Central memory CD8-positive, alpha-beta T cell (primary cell): Measurements from ENCODE around the gene ARAF.
"Not testable (repeated sequence)": the region's sequence is repeated elsewhere in the genome, so short reads cannot be mapped to it uniquely, and the experiment has no call there.

ENCODE experiments used
- ATAC-seq: fragments of 150-1000 bp; cut with Tn5 transposase; replicated peaks from 2 replicates; pipeline ENCODE4 v1.10.0; 2022; ENCODE audit warnings: mild to moderate bottlenecking, moderate FRiP score, moderate number of reproducible peaks; ENCODE audit not compliant: poor library complexity, severe bottlenecking; ENCODE audit errors: extremely low read depth
- DNase-seq, 2 donors: peaks; one replicate each; pipeline ENCODE4 v3.0.0; 2021; ENCODE audit warnings: low spot score in 2 of 2
- H3K27ac Mint-ChIP-seq: one replicate; pipeline ENCODE4 v1.8.0; 2022; ENCODE audit warnings: low read depth, mild to moderate bottlenecking, moderate library complexity, mixed read lengths
- H3K27me3 Mint-ChIP-seq: one replicate; pipeline ENCODE4 v1.8.0; 2022; ENCODE audit warnings: mixed read lengths
- H3K36me3 Mint-ChIP-seq: one replicate; pipeline ENCODE4 v1.8.0; 2022; ENCODE audit warnings: mild to moderate bottlenecking, moderate library complexity, mixed read lengths; ENCODE audit not compliant: insufficient read depth
- H3K4me1 Mint-ChIP-seq: one replicate; pipeline ENCODE4 v1.8.0; 2022; ENCODE audit warnings: mixed read lengths
- H3K4me3 Mint-ChIP-seq: one replicate; pipeline ENCODE4 v1.8.0; 2022; ENCODE audit warnings: mild to moderate bottlenecking, moderate library complexity, mixed read lengths
- H3K9me3 Mint-ChIP-seq: one replicate; pipeline ENCODE4 v1.8.0; 2022; ENCODE audit warnings: mixed read lengths

The ARAF gene

GRCh38 chrX:47560934-47561658, at the start of gene ARAF:
ARAF (plus strand) TSS chrX:47561205; CDS start chrX:47562968, 1,763 bp downstream.
- H3K27ac Mint-ChIP-seq = peak within 1 kb of the TSS; percentile 94
- H3K4me3 Mint-ChIP-seq = peak within 1 kb of the TSS; percentile 78
- no peaks in the 10 kb centered on the region for H3K27me3 Mint-ChIP-seq
- no peaks in the 10 kb centered on the region for H3K9me3 Mint-ChIP-seq
- peaks cover 30% of the 10 kb centered on the region for H3K4me1 Mint-ChIP-seq
- ATAC-seq = peak; percentile 90
- peak; percentile 84 to 95 for DNase-seq
- H3K36me3 Mint-ChIP-seq = peaks cover 32% of the 10 kb centered on the region

GRCh38 chrX:47512383-47512782, 48.6 kb upstream of the ARAF start:
- not testable (repeated sequence) for H3K9me3 Mint-ChIP-seq, H3K27ac Mint-ChIP-seq, H3K27me3 Mint-ChIP-seq, ATAC-seq, H3K4me1 Mint-ChIP-seq, DNase-seq, H3K36me3 Mint-ChIP-seq
- H3K4me3 Mint-ChIP-seq = peak overlapping the region; percentile 86

- not testable (repeated sequence) for H3K9me3 Mint-ChIP-seq, DNase-seq, H3K4me1 Mint-ChIP-seq, H3K27me3 Mint-ChIP-seq, H3K36me3 Mint-ChIP-seq
- ATAC-seq = peak; percentile 83
- Mint-ChIP-seq H3K4me3 (peak overlapping the region; percentile 86), H3K27ac (peak overlapping the region; percentile 33)
These were observed 47.7 kb upstream of the ARAF start for GRCh38 chrX:47513034-47513965.

GRCh38 chrX:47514533-47515235, 46.3 kb upstream of the ARAF start:
- DNase-seq = no peak
- H3K27ac Mint-ChIP-seq = peak overlapping the region; percentile 33

GRCh38 chrX:47515941-47516665, 44.9 kb upstream of the ARAF start:
- no peaks in the 10 kb centered on the region for H3K27me3 Mint-ChIP-seq
- no peak overlapping the region for H3K4me3 Mint-ChIP-seq
- H3K9me3 Mint-ChIP-seq = no peaks in the 10 kb centered on the region
- peaks cover 4% of the 10 kb centered on the region for H3K36me3 Mint-ChIP-seq
- peaks cover 8% of the 10 kb centered on the region for H3K4me1 Mint-ChIP-seq
- ATAC-seq = no peak
- DNase-seq = no peak
- no peak overlapping the region for H3K27ac Mint-ChIP-seq

More at GRCh38 chrX:47514533-47515235, 46.3 kb upstream of the ARAF start:
- H3K27me3 Mint-ChIP-seq = no peaks in the 10 kb centered on the region
- H3K9me3 Mint-ChIP-seq = no peaks in the 10 kb centered on the region
- ATAC-seq = no peak
- H3K36me3 Mint-ChIP-seq = peaks cover 4% of the 10 kb centered on the region
- peak overlapping the region; percentile 86 for H3K4me3 Mint-ChIP-seq
- H3K4me1 Mint-ChIP-seq = peaks cover 8% of the 10 kb centered on the region

- no peaks in the 10 kb centered on the region for H3K27me3 Mint-ChIP-seq
- no peaks in the 10 kb centered on the region for H3K9me3 Mint-ChIP-seq
- H3K4me3 Mint-ChIP-seq = no peak overlapping the region
- peaks cover 4% of the 10 kb centered on the region for H3K36me3 Mint-ChIP-seq
- ATAC-seq = no peak
- no peak for DNase-seq
- H3K4me1 Mint-ChIP-seq = peaks cover 8% of the 10 kb centered on the region
- H3K27ac Mint-ChIP-seq = no peak overlapping the region
These were observed 42.9 kb upstream of the ARAF start for GRCh38 chrX:47518144-47518543.

GRCh38 chrX:47523297-47523696, 37.7 kb upstream of the ARAF start:
- H3K36me3 Mint-ChIP-seq = peaks cover 1% of the 10 kb centered on the region
- H3K27ac Mint-ChIP-seq = no peak overlapping the region

GRCh38 chrX:47523713-47524166, 37.3 kb upstream of the ARAF start:
- Mint-ChIP-seq H3K27me3 (no peaks in the 10 kb centered on the region), H3K4me3 (peak overlapping the region; percentile 67), H3K27ac (no peak overlapping the region), H3K36me3 (peaks cover 1% of the 10 kb centered on the region), H3K9me3 (no peaks in the 10 kb centered on the region), H3K4me1 (no peaks in the 10 kb centered on the region)
- no peak for ATAC-seq
- no peak for DNase-seq

More at GRCh38 chrX:47523297-47523696, 37.7 kb upstream of the ARAF start:
- Mint-ChIP-seq H3K27me3 (no peaks in the 10 kb centered on the region), H3K4me3 (peak overlapping the region; percentile 67), H3K4me1 (no peaks in the 10 kb centered on the region), H3K9me3 (no peaks in the 10 kb centered on the region)
- ATAC-seq = peak; percentile 84
- DNase-seq = peak; percentile 56 to 64

- no peak overlapping the region for H3K4me3 Mint-ChIP-seq
- H3K27me3 Mint-ChIP-seq = no peaks in the 10 kb centered on the region
- no peak for DNase-seq
- no peaks in the 10 kb centered on the region for H3K9me3 Mint-ChIP-seq
- no peaks in the 10 kb centered on the region for H3K4me1 Mint-ChIP-seq
- no peak for ATAC-seq
- no peaks in the 10 kb centered on the region for H3K36me3 Mint-ChIP-seq
- H3K27ac Mint-ChIP-seq = no peak overlapping the region
These were observed 31.5 kb upstream of the ARAF start for GRCh38 chrX:47529548-47529947.

GRCh38 chrX:47530049-47530448, 31.0 kb upstream of the ARAF start:
- Mint-ChIP-seq H3K4me3 (no peak overlapping the region), H3K27me3 (no peaks in the 10 kb centered on the region), H3K27ac (no peak overlapping the region), H3K9me3 (no peaks in the 10 kb centered on the region), H3K4me1 (no peaks in the 10 kb centered on the region), H3K36me3 (no peaks in the 10 kb centered on the region)
- DNase-seq = no peak
- no peak for ATAC-seq

- H3K27ac Mint-ChIP-seq = no peak overlapping the region
- ATAC-seq (no peak), DNase-seq (no peak)
- H3K36me3 Mint-ChIP-seq = no peaks in the 10 kb centered on the region
- H3K9me3 Mint-ChIP-seq = no peaks in the 10 kb centered on the region
- no peak overlapping the region for H3K4me3 Mint-ChIP-seq
- H3K4me1 Mint-ChIP-seq = no peaks in the 10 kb centered on the region
- no peaks in the 10 kb centered on the region for H3K27me3 Mint-ChIP-seq
These were observed 21.1 kb upstream of the ARAF start for GRCh38 chrX:47539860-47540259.
